ENCODE data around the gene GIT1. TPM values are rescaled to one million over a fixed set of nuclear protein-coding genes. Genes with fewer than 3 reads are reported as not detected.

Gene GIT1
- total and polyA plus RNA-seq, 2 of the 13 experiments (the other 11 are each of a cell fraction or from before 2014, with no cell fraction given) = 14.2 to 30.8 TPM

DNA sequence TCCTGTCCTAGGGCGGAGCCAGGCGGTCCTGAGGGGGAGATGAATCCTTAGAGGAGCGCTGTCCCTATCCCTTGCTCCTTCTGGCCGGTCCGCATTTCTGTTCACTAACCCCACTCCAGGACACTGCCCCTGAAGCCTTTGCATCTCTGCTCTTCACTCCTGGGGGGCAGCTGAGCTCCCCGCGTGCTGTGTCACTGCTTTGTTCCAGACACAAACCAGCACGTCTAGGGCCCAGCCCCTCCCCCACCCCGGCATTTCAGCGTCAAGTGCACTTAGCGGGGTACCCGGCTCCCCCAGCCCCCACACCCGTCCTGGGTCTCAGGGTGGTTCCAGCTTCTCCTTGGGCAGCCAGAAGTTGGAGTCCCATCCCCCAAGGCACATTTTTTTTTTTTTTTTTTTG, 24.4 kb upstream of the GIT1 start (continued):
- TF ChIP-seq, protein P1, sequence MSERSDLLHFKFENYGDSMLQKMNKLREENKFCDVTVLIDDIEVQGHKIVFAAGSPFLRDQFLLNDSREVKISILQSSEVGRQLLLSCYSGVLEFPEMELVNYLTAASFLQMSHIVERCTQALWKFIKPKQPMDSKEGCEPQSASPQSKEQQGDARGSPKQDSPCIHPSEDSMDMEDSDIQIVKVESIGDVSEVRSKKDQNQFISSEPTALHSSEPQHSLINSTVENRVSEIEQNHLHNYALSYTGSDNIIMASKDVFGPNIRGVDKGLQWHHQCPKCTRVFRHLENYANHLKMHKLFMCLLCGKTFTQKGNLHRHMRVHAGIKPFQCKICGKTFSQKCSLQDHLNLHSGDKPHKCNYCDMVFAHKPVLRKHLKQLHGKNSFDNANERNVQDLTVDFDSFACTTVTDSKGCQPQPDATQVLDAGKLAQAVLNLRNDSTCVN (CRISPR knock-in tag; IDR thresholded peaks at IDR 0.05; ENCODE audit: borderline replicate concordance) = no peak
- TF ChIP-seq NR2F6 (IDR thresholded peaks at IDR 0.05) (no peak), NR2F6 (CRISPR knock-in tag; IDR thresholded peaks at IDR 0.05) (no peak), ZFY (CRISPR knock-in tag; IDR thresholded peaks at IDR 0.05) (no peak), SSRP1 (CRISPR knock-in tag; IDR thresholded peaks at IDR 0.05) (no peak), ZNF615 (CRISPR knock-in tag; IDR thresholded peaks at IDR 0.05; ENCODE audit: borderline replicate concordance) (no peak), CBFB (CRISPR knock-in tag; IDR thresholded peaks at IDR 0.05) (no peak), FOXK1 (CRISPR knock-in tag; IDR thresholded peaks at IDR 0.05; ENCODE audit: borderline replicate concordance, low read depth) (no peak), CAMTA2 (CRISPR knock-in tag; IDR thresholded peaks at IDR 0.05; ENCODE audit: borderline replicate concordance) (peak; percentile 32; the same call in 1 of the 2 replicates), ZNF382 (CRISPR knock-in tag; IDR thresholded peaks at IDR 0.05; ENCODE audit: borderline replicate concordance) (no peak), ZNF552 (CRISPR knock-in tag; IDR thresholded peaks at IDR 0.05; ENCODE audit: borderline replicate concordance) (no peak)
- TF ChIP-seq, protein P2, sequence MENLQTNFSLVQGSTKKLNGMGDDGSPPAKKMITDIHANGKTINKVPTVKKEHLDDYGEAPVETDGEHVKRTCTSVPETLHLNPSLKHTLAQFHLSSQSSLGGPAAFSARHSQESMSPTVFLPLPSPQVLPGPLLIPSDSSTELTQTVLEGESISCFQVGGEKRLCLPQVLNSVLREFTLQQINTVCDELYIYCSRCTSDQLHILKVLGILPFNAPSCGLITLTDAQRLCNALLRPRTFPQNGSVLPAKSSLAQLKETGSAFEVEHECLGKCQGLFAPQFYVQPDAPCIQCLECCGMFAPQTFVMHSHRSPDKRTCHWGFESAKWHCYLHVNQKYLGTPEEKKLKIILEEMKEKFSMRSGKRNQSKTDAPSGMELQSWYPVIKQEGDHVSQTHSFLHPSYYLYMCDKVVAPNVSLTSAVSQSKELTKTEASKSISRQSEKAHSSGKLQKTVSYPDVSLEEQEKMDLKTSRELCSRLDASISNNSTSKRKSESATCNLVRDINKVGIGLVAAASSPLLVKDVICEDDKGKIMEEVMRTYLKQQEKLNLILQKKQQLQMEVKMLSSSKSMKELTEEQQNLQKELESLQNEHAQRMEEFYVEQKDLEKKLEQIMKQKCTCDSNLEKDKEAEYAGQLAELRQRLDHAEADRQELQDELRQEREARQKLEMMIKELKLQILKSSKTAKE (CRISPR knock-in tag; IDR thresholded peaks at IDR 0.05; ENCODE audit: borderline replicate concordance) = no peak
